ENCODE data around the gene NHEJ1.

The NHEJ1 gene

DNA sequence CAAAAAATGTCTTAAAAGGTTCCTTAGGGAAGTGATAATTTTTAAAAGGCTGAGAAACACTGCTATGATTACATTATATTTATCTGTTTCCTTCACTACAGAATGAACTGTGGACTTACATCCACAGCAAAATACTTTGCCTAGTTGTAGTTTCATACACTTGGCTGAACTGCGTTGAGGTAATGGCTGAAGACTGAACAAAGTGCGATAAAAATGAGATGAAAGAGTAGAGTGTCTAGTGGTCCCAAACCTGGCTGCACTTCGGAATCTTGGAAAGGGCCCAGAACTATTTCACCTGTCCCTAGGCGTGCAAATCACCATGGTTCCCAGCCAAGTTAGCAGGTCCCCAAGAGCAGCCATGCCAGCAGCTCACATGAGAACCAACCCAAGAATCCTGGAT lies 81.7 kb downstream of the NHEJ1 start:
- H3K4me1 ChIP-seq (ENCODE audit: control insufficient read depth in 1 of 2, insufficient read depth in 2 of 2, low read length in 2 of 2) = peaks cover 0 to 6% of the 10 kb centered on the region in 2 donors
- H3K27ac ChIP-seq (ENCODE audit: low read length) = peak overlapping the region; percentile 82
- H3K27me3 ChIP-seq (ENCODE audit: low read depth, low read length) = no peaks in the 10 kb centered on the region
- no peaks in the 10 kb centered on the region for H3K9me3 ChIP-seq (ENCODE audit: control insufficient read depth in 1 of 2, low read length in 2 of 2)
- H3K36me3 ChIP-seq (ENCODE audit: control insufficient read depth in 1 of 2, insufficient read depth in 2 of 2, low read length in 2 of 2) = peaks cover 19 to 30% of the 10 kb centered on the region in 2 donors
- no peak overlapping the region for H3K4me3 ChIP-seq (ENCODE audit: low read depth in 1 of 2, low read length in 2 of 2)

- peaks cover 0 to 6% of the 10 kb centered on the region in 2 donors for H3K4me1 ChIP-seq (ENCODE audit: control insufficient read depth in 1 of 2, insufficient read depth in 2 of 2, low read length in 2 of 2)
- H3K4me3 ChIP-seq (ENCODE audit: low read depth in 1 of 2, low read length in 2 of 2) = no peak overlapping the region
- H3K36me3 ChIP-seq (ENCODE audit: control insufficient read depth in 1 of 2, insufficient read depth in 2 of 2, low read length in 2 of 2) = peaks cover 19 to 34% of the 10 kb centered on the region in 2 donors
- no peaks in the 10 kb centered on the region for H3K9me3 ChIP-seq (ENCODE audit: control insufficient read depth in 1 of 2, low read length in 2 of 2)
- H3K27ac ChIP-seq (ENCODE audit: low read length) = peak overlapping the region; percentile 82
- no peaks in the 10 kb centered on the region for H3K27me3 ChIP-seq (ENCODE audit: low read depth, low read length)
Measured at GRCh38 chr2:219078126-219078525, 82.5 kb downstream of the NHEJ1 start.

DNA sequence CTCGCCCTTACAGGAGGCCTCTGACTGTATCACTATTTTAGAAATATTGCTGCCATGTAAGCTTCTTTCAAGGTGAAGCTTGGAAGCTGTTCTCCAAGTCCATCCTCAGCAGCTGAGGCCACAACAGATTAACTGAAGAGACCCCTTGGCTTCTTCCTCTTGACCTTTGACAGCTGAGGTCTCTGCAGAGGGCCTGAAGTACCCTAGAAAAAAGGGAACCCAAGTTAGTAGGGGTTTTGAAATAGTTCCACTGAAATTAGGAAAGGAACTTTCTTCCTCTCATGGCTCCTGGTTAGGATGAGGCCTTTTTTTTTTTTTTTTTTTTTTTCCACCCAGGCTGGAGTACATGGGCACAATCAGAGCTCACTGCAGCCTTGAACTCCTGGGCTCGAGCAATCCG lies 84.4 kb downstream of the NHEJ1 start:
- no peak overlapping the region for H3K27ac ChIP-seq (ENCODE audit: low read length)
- H3K9me3 ChIP-seq (ENCODE audit: control insufficient read depth in 1 of 2, low read length in 2 of 2) = no peaks in the 10 kb centered on the region
- H3K27me3 ChIP-seq (ENCODE audit: low read depth, low read length) = no peaks in the 10 kb centered on the region
- H3K36me3 ChIP-seq (ENCODE audit: control insufficient read depth in 1 of 2, insufficient read depth in 2 of 2, low read length in 2 of 2) = peaks cover 19 to 34% of the 10 kb centered on the region in 2 donors
- H3K4me1 ChIP-seq (ENCODE audit: control insufficient read depth in 1 of 2, insufficient read depth in 2 of 2, low read length in 2 of 2) = no peaks in the 10 kb centered on the region
- no peak overlapping the region for H3K4me3 ChIP-seq (ENCODE audit: low read depth in 1 of 2, low read length in 2 of 2)

DNA sequence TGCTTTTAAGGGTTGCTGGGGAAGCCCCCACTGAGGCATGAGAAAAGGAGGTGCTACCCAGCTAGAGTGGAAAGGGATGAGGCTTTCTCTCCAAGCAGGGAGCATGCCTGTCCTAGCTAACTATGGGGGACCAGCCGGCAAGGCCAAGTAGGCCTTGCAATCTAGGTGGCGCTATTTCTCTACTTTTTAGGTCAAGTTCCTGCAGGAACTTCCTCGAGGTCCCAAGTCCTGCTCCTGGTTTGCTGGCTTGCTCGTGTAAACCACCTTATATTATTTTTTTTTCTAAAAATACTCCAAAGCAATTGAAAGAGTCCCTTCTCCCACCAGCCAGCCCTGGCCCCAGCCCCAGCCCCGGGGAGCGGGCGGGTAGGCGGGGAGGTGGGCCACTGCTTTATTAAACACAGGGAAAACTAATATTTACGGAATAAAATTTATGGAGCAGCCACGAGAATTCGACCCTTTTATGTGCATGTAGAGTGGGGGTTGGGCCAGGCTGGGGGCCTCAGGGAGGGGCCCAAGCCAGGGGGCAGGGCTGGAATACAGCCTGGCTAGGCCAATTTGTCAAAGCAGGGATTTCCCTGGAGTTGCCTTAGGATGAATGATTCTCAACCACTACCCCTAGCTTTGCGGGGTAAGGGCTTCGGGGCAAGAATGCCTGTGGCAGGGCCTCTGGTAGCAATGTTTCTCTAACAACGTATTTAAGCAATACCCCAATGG lies 87.0 kb downstream of the NHEJ1 start:
- Histone ChIP-seq H3K4me1 (ENCODE audit: control insufficient read depth in 1 of 2, insufficient read depth in 2 of 2, low read length in 2 of 2) (no peaks in the 10 kb centered on the region), H3K27me3 (ENCODE audit: low read depth, low read length) (no peaks in the 10 kb centered on the region), H3K9me3 (ENCODE audit: control insufficient read depth in 1 of 2, low read length in 2 of 2) (no peaks in the 10 kb centered on the region), H3K4me3 (ENCODE audit: low read depth in 1 of 2, low read length in 2 of 2) (no peak overlapping the region), H3K27ac (ENCODE audit: low read length) (no peak overlapping the region), H3K36me3 (ENCODE audit: control insufficient read depth in 1 of 2, insufficient read depth in 2 of 2, low read length in 2 of 2) (peaks cover 19 to 34% of the 10 kb centered on the region in 2 donors)

DNA sequence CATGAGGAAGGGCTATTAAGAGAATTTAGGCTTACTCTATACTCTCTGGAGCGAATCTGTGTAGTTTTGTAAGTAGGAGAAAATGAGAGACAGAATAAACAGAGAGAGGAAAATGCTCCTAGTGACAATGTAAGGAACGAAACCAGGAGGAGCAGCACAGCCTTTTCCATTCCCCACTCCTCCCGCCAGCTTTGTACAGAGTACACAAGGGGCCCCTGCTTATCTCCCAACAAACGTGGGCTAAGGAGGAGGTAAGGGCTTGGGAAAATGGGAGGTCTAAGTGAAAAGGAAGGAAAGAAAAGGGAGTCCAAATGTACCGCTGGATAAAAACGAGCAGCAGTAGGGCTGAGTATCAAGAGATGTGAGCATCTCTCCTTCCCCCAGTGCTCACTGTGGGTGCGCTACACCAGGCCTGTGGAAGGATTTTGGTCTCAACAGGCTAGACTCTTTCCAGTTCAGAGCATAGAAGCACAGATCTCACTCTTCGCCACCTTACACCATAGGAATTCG lies 87.8 kb downstream of the NHEJ1 start:
- H3K27ac ChIP-seq (ENCODE audit: low read length) = no peak overlapping the region
- H3K36me3 ChIP-seq (ENCODE audit: control insufficient read depth in 1 of 2, insufficient read depth in 2 of 2, low read length in 2 of 2) = peaks cover 19 to 34% of the 10 kb centered on the region in 2 donors
- H3K27me3 ChIP-seq (ENCODE audit: low read depth, low read length) = no peaks in the 10 kb centered on the region
- H3K9me3 ChIP-seq (ENCODE audit: control insufficient read depth in 1 of 2, low read length in 2 of 2) = no peaks in the 10 kb centered on the region
- H3K4me3 ChIP-seq (ENCODE audit: low read depth in 1 of 2, low read length in 2 of 2) = no peak overlapping the region
- no peaks in the 10 kb centered on the region for H3K4me1 ChIP-seq (ENCODE audit: control insufficient read depth in 1 of 2, insufficient read depth in 2 of 2, low read length in 2 of 2)

- peaks cover 13 to 23% of the 10 kb centered on the region in 2 donors for H3K36me3 ChIP-seq (ENCODE audit: control insufficient read depth in 1 of 2, insufficient read depth in 2 of 2, low read length in 2 of 2)
- no peaks in the 10 kb centered on the region for H3K27me3 ChIP-seq (ENCODE audit: low read depth, low read length)
- no peaks in the 10 kb centered on the region for H3K4me1 ChIP-seq (ENCODE audit: control insufficient read depth in 1 of 2, insufficient read depth in 2 of 2, low read length in 2 of 2)
- no peaks in the 10 kb centered on the region for H3K9me3 ChIP-seq (ENCODE audit: control insufficient read depth in 1 of 2, low read length in 2 of 2)
- H3K27ac ChIP-seq (ENCODE audit: low read length) = no peak overlapping the region
- no peak overlapping the region for H3K4me3 ChIP-seq (ENCODE audit: low read depth in 1 of 2, low read length in 2 of 2)
Measured at GRCh38 chr2:219071131-219071816, 89.3 kb downstream of the NHEJ1 start.

DNA sequence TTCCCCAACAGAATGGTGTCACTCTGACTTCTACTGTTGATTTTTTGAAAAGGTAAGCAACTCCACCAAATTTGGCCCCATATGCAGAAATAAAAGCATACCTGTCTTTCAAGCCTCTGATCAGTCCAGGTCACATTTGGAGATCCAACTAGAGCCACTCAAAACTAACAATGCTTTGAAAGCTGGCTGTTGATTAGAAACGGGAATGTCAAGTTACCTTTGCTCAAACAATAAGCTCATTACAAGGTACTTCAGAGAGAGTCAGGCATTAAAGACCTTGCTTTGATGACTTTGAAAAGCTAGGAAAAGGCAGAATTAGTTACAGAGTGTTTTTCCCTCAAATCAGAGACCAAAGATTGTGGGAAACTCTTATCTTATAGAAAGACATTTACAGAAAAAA lies 95.1 kb downstream of the NHEJ1 start:
- H3K36me3 ChIP-seq (ENCODE audit: control insufficient read depth in 1 of 2, insufficient read depth in 2 of 2, low read length in 2 of 2) = no peaks in the 10 kb centered on the region
- no peak overlapping the region for H3K4me3 ChIP-seq (ENCODE audit: low read depth in 1 of 2, low read length in 2 of 2)
- H3K27me3 ChIP-seq (ENCODE audit: low read depth, low read length) = peaks cover 19% of the 10 kb centered on the region
- no peak overlapping the region for H3K27ac ChIP-seq (ENCODE audit: low read length)
- H3K9me3 ChIP-seq (ENCODE audit: control insufficient read depth in 1 of 2, low read length in 2 of 2) = no peaks in the 10 kb centered on the region
- H3K4me1 ChIP-seq (ENCODE audit: control insufficient read depth in 1 of 2, insufficient read depth in 2 of 2, low read length in 2 of 2) = peaks cover 0 to 7% of the 10 kb centered on the region in 2 donors

DNA sequence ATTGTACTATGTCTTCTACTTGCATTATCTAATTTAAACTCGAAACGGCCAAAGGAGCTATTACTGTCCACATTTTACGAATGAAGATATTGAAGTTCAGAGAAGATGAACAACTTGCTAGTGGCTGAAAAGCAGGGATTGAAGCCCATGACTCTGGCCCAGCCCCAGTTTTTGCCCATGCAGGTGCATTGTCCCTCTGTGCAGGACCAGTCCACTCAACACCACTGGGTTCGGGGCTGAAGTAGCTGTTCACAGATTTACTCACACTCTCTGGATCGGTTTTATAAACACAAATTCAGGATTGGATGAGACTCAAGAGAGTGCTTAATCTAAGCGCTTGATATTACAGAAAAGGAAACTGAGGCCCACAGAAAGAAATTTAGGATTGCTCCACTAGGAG lies 98.5 kb downstream of the NHEJ1 start:
- no peak overlapping the region for H3K27ac ChIP-seq (ENCODE audit: low read length)
- peaks cover 47% of the 10 kb centered on the region for H3K27me3 ChIP-seq (ENCODE audit: low read depth, low read length)

GRCh38 chr2:219060821-219061791 lies 99.5 kb downstream of the NHEJ1 start, which contains the start of gene IHH:
Gene IHH (minus strand): TSS chr2:219060921. CDS start chr2:219060467, 454 bp downstream.
- Histone ChIP-seq H3K4me3 (ENCODE audit: low read depth in 1 of 2, low read length in 2 of 2) (peak within 1 kb of the TSS; percentile 38 to 50), H3K9me3 (ENCODE audit: control insufficient read depth in 1 of 2, low read length in 2 of 2) (no peaks in the 10 kb centered on the region), H3K27me3 (ENCODE audit: low read depth, low read length) (peaks cover 56% of the 10 kb centered on the region), H3K4me1 (ENCODE audit: control insufficient read depth in 1 of 2, insufficient read depth in 2 of 2, low read length in 2 of 2) (peaks cover 0 to 38% of the 10 kb centered on the region in 2 donors), H3K36me3 (ENCODE audit: control insufficient read depth in 1 of 2, insufficient read depth in 2 of 2, low read length in 2 of 2) (no peaks in the 10 kb centered on the region), H3K27ac (ENCODE audit: low read length) (no peak within 1 kb of the TSS)

More for the DNA sequence above, 98.5 kb downstream of the NHEJ1 start:
- peaks cover 0 to 38% of the 10 kb centered on the region in 2 donors for H3K4me1 ChIP-seq (ENCODE audit: control insufficient read depth in 1 of 2, insufficient read depth in 2 of 2, low read length in 2 of 2)
- no peak overlapping the region for H3K4me3 ChIP-seq (ENCODE audit: low read depth in 1 of 2, low read length in 2 of 2)
- H3K36me3 ChIP-seq (ENCODE audit: control insufficient read depth in 1 of 2, insufficient read depth in 2 of 2, low read length in 2 of 2) = no peaks in the 10 kb centered on the region
- no peaks in the 10 kb centered on the region for H3K9me3 ChIP-seq (ENCODE audit: control insufficient read depth in 1 of 2, low read length in 2 of 2)

- Histone ChIP-seq H3K4me1 (ENCODE audit: control insufficient read depth in 1 of 2, insufficient read depth in 2 of 2, low read length in 2 of 2) (peaks cover 0 to 38% of the 10 kb centered on the region in 2 donors), H3K4me3 (ENCODE audit: low read depth in 1 of 2, low read length in 2 of 2) (peak overlapping the region; percentile 36 to 50), H3K27me3 (ENCODE audit: low read depth, low read length) (peaks cover 59% of the 10 kb centered on the region), H3K36me3 (ENCODE audit: control insufficient read depth in 1 of 2, insufficient read depth in 2 of 2, low read length in 2 of 2) (no peaks in the 10 kb centered on the region), H3K27ac (ENCODE audit: low read length) (no peak overlapping the region), H3K9me3 (ENCODE audit: control insufficient read depth in 1 of 2, low read length in 2 of 2) (no peaks in the 10 kb centered on the region)
Measured at GRCh38 chr2:219059725-219060682, 100.6 kb downstream of the NHEJ1 start.

Measured in muscle layer of duodenum (tissue), 2 donors.